Gastrocnemius medialis (tissue), 4 donors: ENCODE measurements around the gene CSPG5. TPM values are rescaled to one million over a fixed set of nuclear protein-coding genes. Genes with fewer than 3 reads are reported as not detected.
A peak's percentile ranks its signal among the peaks of the same experiment; 100 is the strongest.

Experiments
- ATAC-seq, 2 donors: fragments of 150-250 bp; one replicate each; pipeline ENCODE4 v1.9.1; 2016
- DNase-seq, 2 donors: peaks; one replicate each; pipeline ENCODE4 v3.0.0-alpha.2; 2019
- H3K27ac ChIP-seq, 4 donors: fragments of 200-600 bp; sonication (generic); 1 replicate in 1 of 4; 2 replicates in 3 of 4; pipeline ENCODE4 v1.5.1; 2016 to 2018; ENCODE audit warnings: mild to moderate bottlenecking in 2 of 4, moderate library complexity in 1 of 4
- H3K27me3 ChIP-seq, 3 donors: fragments of 200-600 bp; sonication (generic) in 2 of 3; 1 replicate in 1 of 3; 2 replicates in 2 of 3; pipeline versions ENCODE4 v1.5.1 to v1.6.0; 2016 to 2019; ENCODE audit warnings: mild to moderate bottlenecking in 1 of 3, moderate library complexity in 1 of 3
- H3K36me3 ChIP-seq, 2 donors: fragments of 200-600 bp; sonication (generic) in 1 of 2; one replicate each; pipeline ENCODE4 v1.5.1; 2017 to 2018
- H3K4me1 ChIP-seq, 2 donors: fragments of 200-600 bp; sonication (generic) in 1 of 2; one replicate each; pipeline ENCODE4 v1.5.1; 2016 to 2017; ENCODE audit warnings: mild to moderate bottlenecking in 2 of 2
- H3K4me3 ChIP-seq, 4 donors: fragments of 200-600 bp; sonication (generic) in 3 of 4; 1 replicate in 1 of 4; 2 replicates in 3 of 4; pipeline ENCODE4 v1.5.1; 2016 to 2019; ENCODE audit warnings: mild to moderate bottlenecking in 2 of 4
- H3K9me3 ChIP-seq, 3 donors: fragments of 200-600 bp; sonication (generic) in 2 of 3; 1 replicate in 1 of 3; 2 replicates in 2 of 3; pipeline ENCODE4 v1.5.1; 2016 to 2019
- CTCF ChIP-seq, 5 experiments: fragments of 450-650 bp in 3 of 5; fragments of 200-600 bp in 2 of 5; sonication (generic) in 2 of 5; IDR thresholded peaks in 4 of 5; conservative IDR thresholded peaks in 1 of 5; 1 replicate in 4 of 5; 2 replicates in 1 of 5; pipeline ENCODE4 v1.5.1; 2016 to 2019; ENCODE audit warnings: antibody characterized with exemption in 5 of 5, mild to moderate bottlenecking in 3 of 5, moderate library complexity in 3 of 5
- POLR2A ChIP-seq, 2 donors: fragments of 450-650 bp; IDR thresholded peaks; one replicate each; pipeline ENCODE4 v1.6.1; 2017; ENCODE audit warnings: antibody characterized with exemption in 2 of 2, mild to moderate bottlenecking in 2 of 2, moderate library complexity in 2 of 2
- in situ Hi-C, 4 donors: fragments of 200-750 bp; cut with MboI; loops; one replicate each; pipeline versions ENCODE4 v1.15.0 to v1.8.0; 2017; ENCODE audit warnings: low sequenced_read_pairs in 4 of 4
- intact Hi-C: fragments of 100-400 bp; cut with DNase I; formaldehyde crosslinking; loops from one replicate; pipeline ENCODE4 v1.15.1; 2023; ENCODE audit warnings: low total_unique reads
- total RNA-seq, 4 donors: library from RNA; depleted of rRNA; stranded (reverse); fragments of >200 nt; gene quantifications; one replicate each; pipeline versions ENCODE4 v1.1.0 to v1.2.3, GENCODE V29; 2016

CSPG5 gene
- total RNA-seq, 4 donors from 2014 or later = 0.16 to 0.87 (median 0.29) TPM

GRCh38 chr3:47515864-47516319 lies 62.8 kb downstream of the CSPG5 start:
- H3K4me3 ChIP-seq = no peak overlapping the region
- DNase-seq = no peak
- no peaks in the 10 kb centered on the region for H3K9me3 ChIP-seq
- in situ Hi-C loops = loop anchor here in 1 of 4 donors (5.0 kb wide), 1 partner anchor 276 kb away; no protein-coding TSS in a partner anchor
- intact Hi-C loops = no loop called here
- no peak for TF ChIP-seq POLR2A (IDR thresholded peaks at IDR 0.05)
- TF ChIP-seq CTCF (IDR thresholded peaks at IDR 0.05 in 4 of 5, conservative IDR thresholded peaks at IDR 0.05 in 1 of 5) = no peak
- peaks cover 0 to 2% of the 10 kb centered on the region in 2 donors for H3K36me3 ChIP-seq
- ATAC-seq = no peak
- H3K27ac ChIP-seq = no peak overlapping the region
- peaks cover 0 to 5% of the 10 kb centered on the region in 2 donors for H3K4me1 ChIP-seq
- H3K27me3 ChIP-seq = no peaks in the 10 kb centered on the region

GRCh38 chr3:47515100-47515499 lies 63.6 kb downstream of the CSPG5 start:
- no peak for DNase-seq
- Histone ChIP-seq H3K27ac (no peak overlapping the region), H3K4me1 (peaks cover 0 to 5% of the 10 kb centered on the region in 2 donors), H3K9me3 (no peaks in the 10 kb centered on the region), H3K4me3 (no peak overlapping the region), H3K36me3 (peaks cover 0 to 10% of the 10 kb centered on the region in 2 donors), H3K27me3 (no peaks in the 10 kb centered on the region)
- no peak for ATAC-seq
- intact Hi-C loops (no loop called here), in situ Hi-C loops (loop anchor here in 1 of 4 donors (5.0 kb wide), 1 partner anchor 277 kb away; no protein-coding TSS in a partner anchor)
- TF ChIP-seq CTCF (IDR thresholded peaks at IDR 0.05 in 4 of 5, conservative IDR thresholded peaks at IDR 0.05 in 1 of 5) (no peak), POLR2A (IDR thresholded peaks at IDR 0.05) (no peak)

- intact Hi-C loops (loop anchor here (1.0 to 5.0 kb wide), 3 partner anchors 37 to 289 kb away; partner anchors contain the start of gene DHX30), in situ Hi-C loops (loop anchor here in 1 of 4 donors (5.0 kb wide), 1 partner anchor 274 kb away; no protein-coding TSS in a partner anchor)
- peaks cover 0 to 5% of the 10 kb centered on the region in 2 donors for H3K4me1 ChIP-seq
- peak within 1 kb of the TSS; percentile 59 to 93 (median 78) for H3K4me3 ChIP-seq
- peak; percentile 94 to 96 for DNase-seq
- H3K27me3 ChIP-seq = no peaks in the 10 kb centered on the region
- H3K27ac ChIP-seq = peak within 1 kb of the TSS; percentile 84 to 98 (median 94)
- TF ChIP-seq POLR2A (IDR thresholded peaks at IDR 0.05) (peak; percentile 47 to 63), CTCF (IDR thresholded peaks at IDR 0.05 in 4 of 5, conservative IDR thresholded peaks at IDR 0.05 in 1 of 5) (peak in 3 of 5 experiments; percentile 32 to 43 (median 34))
- ATAC-seq = peak; percentile 97
- H3K9me3 ChIP-seq = no peaks in the 10 kb centered on the region
- H3K36me3 ChIP-seq = peaks cover 0 to 25% of the 10 kb centered on the region in 2 donors
Observed at GRCh38 chr3:47513125-47513929, 65.3 kb downstream of the CSPG5 start, which contains the start of gene ELP6. Gene ELP6 (minus strand): TSS chr3:47513712. CDS start chr3:47513590, 122 bp downstream.

- ATAC-seq (peak in 1 of 2 donors; percentile 22), DNase-seq (no peak)
- Histone ChIP-seq H3K27ac (peak overlapping the region; percentile 84 to 98 (median 94)), H3K27me3 (no peaks in the 10 kb centered on the region), H3K9me3 (no peaks in the 10 kb centered on the region), H3K4me3 (peak overlapping the region; percentile 59 to 93 (median 78)), H3K4me1 (peaks cover 0 to 5% of the 10 kb centered on the region in 2 donors), H3K36me3 (peaks cover 0 to 32% of the 10 kb centered on the region in 2 donors)
- in situ Hi-C loops (loop anchor here in 1 of 4 donors (5.0 kb wide), 1 partner anchor 275 kb away; no protein-coding TSS in a partner anchor), intact Hi-C loops (loop anchor here (1.0 to 5.0 kb wide), 3 partner anchors 36 to 290 kb away; partner anchors contain the start of gene DHX30)
- TF ChIP-seq CTCF (IDR thresholded peaks at IDR 0.05 in 4 of 5, conservative IDR thresholded peaks at IDR 0.05 in 1 of 5) (no peak), POLR2A (IDR thresholded peaks at IDR 0.05) (no peak)
Observed at GRCh38 chr3:47512416-47513124, 66.1 kb downstream of the CSPG5 start.
